HEK293T (cell line): ENCODE results near the gene MRAS.

Source experiments
- ARNT ChIP-seq: fragments of 450-650 bp; IDR thresholded peaks from 2 replicates; pipeline ENCODE4 v1.6.1; 2017; ENCODE audit warnings: mild to moderate bottlenecking
- BHLHE40 ChIP-seq: fragments of 450-650 bp; IDR thresholded peaks from 2 replicates; pipeline ENCODE4 v1.6.1; 2016; ENCODE audit warnings: mild to moderate bottlenecking, moderate library complexity, borderline replicate concordance
- ELF4 ChIP-seq: fragments of 450-650 bp; IDR thresholded peaks from 2 replicates; pipeline ENCODE4 v1.6.1; 2017; ENCODE audit warnings: antibody characterized with exemption
- FOXA1 ChIP-seq: fragments of 450-650 bp; IDR thresholded peaks from 2 replicates; pipeline ENCODE4 v1.6.1; 2016; ENCODE audit warnings: mild to moderate bottlenecking
- FOXK2 ChIP-seq: fragments of 450-650 bp; IDR thresholded peaks from 2 replicates; pipeline ENCODE4 v1.6.1; 2016; ENCODE audit warnings: mild to moderate bottlenecking
- FOXM1 ChIP-seq: fragments of 450-650 bp; IDR thresholded peaks from 2 replicates; pipeline ENCODE4 v1.6.1; 2017; ENCODE audit warnings: mild to moderate bottlenecking, borderline replicate concordance
- L3MBTL2 ChIP-seq: fragments of 450-650 bp; conservative IDR thresholded peaks from 2 replicates; pipeline ENCODE4 v1.6.1; 2016; ENCODE audit warnings: mild to moderate bottlenecking
- LEF1 ChIP-seq: fragments of 450-650 bp; IDR thresholded peaks from 2 replicates; pipeline ENCODE4 v1.6.1; 2017; ENCODE audit warnings: mild to moderate bottlenecking, borderline replicate concordance
- PKNOX1 ChIP-seq: fragments of 450-650 bp; IDR thresholded peaks from 2 replicates; pipeline ENCODE4 v1.6.1; 2016
- SUZ12 ChIP-seq: fragments of 450-650 bp; IDR thresholded peaks from 2 replicates; pipeline ENCODE4 v1.6.1; 2016; ENCODE audit warnings: mild to moderate bottlenecking

GRCh38 chr3:138361561-138361971, 13.2 kb downstream of the MRAS start:
- TF ChIP-seq FOXA1 (no peak), PKNOX1 (no peak), L3MBTL2 (no peak), BHLHE40 (no peak), FOXK2 (no peak), ELF4 (no peak), ARNT (no peak), FOXM1 (no peak), LEF1 (no peak), SUZ12 (no peak)
